ENCODE measurements around the gene ZFHX2. TPM values are rescaled to one million over a fixed set of nuclear protein-coding genes. Genes with fewer than 3 reads are reported as not detected.

The ZFHX2 gene
- total RNA-seq, 1 donor: under 0.01 TPM

DNA sequence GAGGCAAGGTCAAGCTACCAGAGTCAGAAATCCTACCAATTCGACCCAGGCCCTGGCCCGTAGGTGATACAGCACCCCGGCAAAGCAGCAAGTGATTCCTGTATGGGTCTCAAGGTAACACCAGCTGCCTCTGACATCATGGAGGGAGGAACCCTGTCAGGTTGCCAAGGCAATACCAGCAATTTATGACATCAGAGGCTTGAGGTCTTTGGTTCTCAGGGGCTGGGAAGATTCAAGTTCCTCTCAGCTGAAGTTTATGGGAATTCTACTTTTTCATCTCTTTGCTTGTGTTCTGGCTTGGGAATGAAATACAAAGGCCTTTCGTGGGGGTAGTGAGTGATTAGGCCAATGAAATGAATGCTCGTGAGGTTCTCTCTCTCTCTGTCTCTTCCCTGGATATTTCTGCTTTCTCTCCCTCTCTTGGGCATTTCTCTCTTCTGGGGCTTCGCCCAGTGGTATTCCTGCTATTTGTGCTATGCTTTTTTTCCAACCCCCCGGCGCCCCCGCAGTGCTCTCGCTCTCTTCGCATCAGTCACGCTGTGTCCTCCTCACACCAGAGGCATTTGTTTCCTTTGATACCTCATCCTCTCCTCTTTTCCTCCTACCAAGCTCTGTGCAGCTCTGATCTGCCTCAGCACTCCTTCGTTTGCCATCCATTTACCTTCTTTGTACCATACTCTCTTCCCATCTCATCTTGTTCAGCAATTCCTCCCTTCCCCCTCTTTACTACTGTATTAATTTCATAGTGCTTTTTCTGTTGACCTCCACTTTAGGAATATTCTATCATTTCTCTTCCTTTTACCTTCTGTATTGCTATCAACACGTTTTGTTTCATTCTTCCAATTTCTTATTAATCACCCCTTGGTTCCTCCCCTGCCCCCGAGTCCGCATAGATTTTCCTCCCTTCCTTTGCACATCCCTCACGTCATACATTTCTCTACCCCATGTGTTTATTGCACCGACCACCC, 2.9 kb downstream of the ZFHX2 start:
- no peak for TF ChIP-seq CTCF (IDR thresholded peaks at IDR 0.05; ENCODE audit: insufficient read depth, low read depth, low read length)
- peak; percentile 31 for DNase-seq (ENCODE audit: low read depth)
- no peak overlapping the region for H3K4me3 ChIP-seq (ENCODE audit: low read depth, low read length)

GRCh38 chr14:23547924-23548323, 3.6 kb downstream of the ZFHX2 start:
- no peak overlapping the region for H3K4me3 ChIP-seq (ENCODE audit: low read depth, low read length)
- no peak for TF ChIP-seq CTCF (IDR thresholded peaks at IDR 0.05; ENCODE audit: insufficient read depth, low read depth, low read length)
- DNase-seq (ENCODE audit: low read depth): no peak

GRCh38 chr14:23546450-23547035, 5.0 kb downstream of the ZFHX2 start:
- TF ChIP-seq CTCF (IDR thresholded peaks at IDR 0.05; ENCODE audit: insufficient read depth, low read depth, low read length): no peak
- no peak overlapping the region for H3K4me3 ChIP-seq (ENCODE audit: low read depth, low read length)
- no peak for DNase-seq (ENCODE audit: low read depth)

DNA sequence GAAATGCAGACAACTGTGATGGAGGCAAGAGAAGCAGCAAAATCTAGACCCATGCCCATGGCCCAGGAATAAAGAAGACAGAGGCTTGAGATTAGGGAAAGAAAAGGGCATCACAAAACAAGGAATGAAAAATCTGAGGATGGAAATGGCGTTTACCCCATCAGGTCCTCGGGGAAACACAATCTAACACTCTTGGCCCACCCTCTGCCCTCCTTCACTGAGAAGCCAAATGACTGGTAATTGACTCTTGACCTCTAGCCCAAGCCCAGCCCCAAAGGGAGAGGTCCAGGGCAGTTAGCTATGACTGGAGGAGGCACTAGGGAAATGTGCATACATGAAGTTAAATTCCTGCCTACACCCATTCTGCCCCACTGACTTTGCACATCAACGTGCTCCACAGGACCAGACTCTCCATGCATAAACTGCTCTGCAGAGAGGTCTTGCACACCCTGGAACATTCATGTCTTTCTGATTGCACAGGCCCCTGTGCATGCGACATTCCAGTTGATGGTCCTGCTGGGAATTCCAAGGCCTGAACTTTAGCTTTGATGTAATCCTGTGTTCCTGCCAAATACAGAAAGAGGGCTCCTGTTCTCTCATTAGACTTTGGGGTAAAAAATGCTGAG, 5.7 kb downstream of the ZFHX2 start:
- TF ChIP-seq CTCF (IDR thresholded peaks at IDR 0.05; ENCODE audit: insufficient read depth, low read depth, low read length): no peak
- DNase-seq (ENCODE audit: low read depth): no peak
- no peak overlapping the region for H3K4me3 ChIP-seq (ENCODE audit: low read depth, low read length)

DNA sequence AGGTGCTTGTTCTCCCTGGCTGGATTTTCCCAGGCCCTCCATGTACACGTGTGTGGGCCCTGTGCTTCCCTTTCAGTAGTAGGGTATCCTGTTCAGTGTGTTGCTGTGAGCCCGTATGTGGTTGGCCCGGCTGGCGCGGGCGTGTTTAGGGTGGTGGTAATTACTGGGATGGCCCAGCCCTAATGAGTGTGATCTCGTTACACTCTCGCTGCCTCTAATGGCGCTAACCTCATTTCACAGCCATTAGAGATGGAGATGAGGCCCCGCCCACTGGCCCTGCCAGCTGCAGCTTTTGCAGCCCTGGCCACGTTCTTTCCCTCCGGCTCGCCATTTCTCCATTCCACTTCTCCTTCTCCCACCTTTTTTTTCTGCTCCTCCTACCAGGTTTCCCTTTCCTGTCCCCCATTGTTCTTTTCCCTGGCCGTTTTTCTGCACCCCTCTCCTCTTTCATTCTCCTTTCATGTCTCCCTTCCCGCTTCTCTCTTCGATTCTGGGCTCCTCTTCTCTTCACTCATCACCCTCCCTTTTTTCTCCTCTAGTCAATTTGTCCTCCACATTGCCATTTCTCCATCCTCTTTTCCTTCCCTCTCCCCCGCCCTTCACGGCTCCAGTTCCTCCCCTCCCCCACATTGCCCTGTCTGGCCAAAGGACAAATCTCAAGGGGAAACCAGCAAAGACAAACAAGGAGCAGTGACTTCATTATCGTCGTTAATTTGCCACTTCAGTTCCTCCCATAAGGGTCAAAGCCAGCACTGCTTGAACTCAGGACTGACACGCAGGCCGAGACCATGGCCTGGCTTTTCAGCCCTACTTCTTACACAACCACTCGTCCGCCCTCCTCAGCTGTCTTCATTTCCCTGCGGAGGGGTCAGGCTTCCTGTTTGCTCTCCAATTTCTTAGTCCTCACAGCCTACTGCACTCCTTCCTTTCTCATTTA, 6.8 kb downstream of the ZFHX2 start:
- DNase-seq (ENCODE audit: low read depth): no peak
- TF ChIP-seq CTCF (IDR thresholded peaks at IDR 0.05; ENCODE audit: insufficient read depth, low read depth, low read length): no peak
- no peak overlapping the region for H3K4me3 ChIP-seq (ENCODE audit: low read depth, low read length)

GRCh38 chr14:23543403-23543802, 8.2 kb downstream of the ZFHX2 start:
- no peak overlapping the region for H3K4me3 ChIP-seq (ENCODE audit: low read depth, low read length)
- TF ChIP-seq CTCF (IDR thresholded peaks at IDR 0.05; ENCODE audit: insufficient read depth, low read depth, low read length): no peak
- no peak for DNase-seq (ENCODE audit: low read depth)

Measured in fibroblast of villous mesenchyme (primary cell).